ENCODE results near the gene PAFAH1B1.
"Not testable (repeated sequence)": the region's sequence is repeated elsewhere in the genome, so short reads cannot be mapped to it uniquely, and the experiment has no call there.

PAFAH1B1 gene

GRCh38 chr17:2592971-2593820 is at the start of gene PAFAH1B1:
PAFAH1B1 (plus strand) TSS chr17:2593654; CDS start chr17:2638289, 44,635 bp downstream.
- TF ChIP-seq, protein P1, sequence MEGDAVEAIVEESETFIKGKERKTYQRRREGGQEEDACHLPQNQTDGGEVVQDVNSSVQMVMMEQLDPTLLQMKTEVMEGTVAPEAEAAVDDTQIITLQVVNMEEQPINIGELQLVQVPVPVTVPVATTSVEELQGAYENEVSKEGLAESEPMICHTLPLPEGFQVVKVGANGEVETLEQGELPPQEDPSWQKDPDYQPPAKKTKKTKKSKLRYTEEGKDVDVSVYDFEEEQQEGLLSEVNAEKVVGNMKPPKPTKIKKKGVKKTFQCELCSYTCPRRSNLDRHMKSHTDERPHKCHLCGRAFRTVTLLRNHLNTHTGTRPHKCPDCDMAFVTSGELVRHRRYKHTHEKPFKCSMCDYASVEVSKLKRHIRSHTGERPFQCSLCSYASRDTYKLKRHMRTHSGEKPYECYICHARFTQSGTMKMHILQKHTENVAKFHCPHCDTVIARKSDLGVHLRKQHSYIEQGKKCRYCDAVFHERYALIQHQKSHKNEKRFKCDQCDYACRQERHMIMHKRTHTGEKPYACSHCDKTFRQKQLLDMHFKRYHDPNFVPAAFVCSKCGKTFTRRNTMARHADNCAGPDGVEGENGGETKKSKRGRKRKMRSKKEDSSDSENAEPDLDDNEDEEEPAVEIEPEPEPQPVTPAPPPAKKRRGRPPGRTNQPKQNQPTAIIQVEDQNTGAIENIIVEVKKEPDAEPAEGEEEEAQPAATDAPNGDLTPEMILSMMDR (conservative IDR thresholded peaks at IDR 0.05; ENCODE audit: control insufficient read depth, insufficient read depth, low read depth, low read length) = no peak
- H3K4me3 ChIP-seq (ENCODE audit: control insufficient read depth, low read depth, low read length) = peak within 1 kb of the TSS; percentile 94
- DNase-seq (ENCODE audit: low read depth) = peak; percentile 70

- DNase-seq (ENCODE audit: low read depth) = no peak
- no peak overlapping the region for H3K4me3 ChIP-seq (ENCODE audit: control insufficient read depth, low read depth, low read length)
- TF ChIP-seq, protein P1 (conservative IDR thresholded peaks at IDR 0.05; ENCODE audit: control insufficient read depth, insufficient read depth, low read depth, low read length) = no peak
Observed at GRCh38 chr17:2545393-2545792, 48.1 kb upstream of the PAFAH1B1 start.

- DNase-seq (ENCODE audit: low read depth) = peak; percentile 28
- no peak overlapping the region for H3K4me3 ChIP-seq (ENCODE audit: control insufficient read depth, low read depth, low read length)
- TF ChIP-seq, protein P1 (conservative IDR thresholded peaks at IDR 0.05; ENCODE audit: control insufficient read depth, insufficient read depth, low read depth, low read length) = no peak
Observed at GRCh38 chr17:2547176-2547575, 46.3 kb upstream of the PAFAH1B1 start.

DNA sequence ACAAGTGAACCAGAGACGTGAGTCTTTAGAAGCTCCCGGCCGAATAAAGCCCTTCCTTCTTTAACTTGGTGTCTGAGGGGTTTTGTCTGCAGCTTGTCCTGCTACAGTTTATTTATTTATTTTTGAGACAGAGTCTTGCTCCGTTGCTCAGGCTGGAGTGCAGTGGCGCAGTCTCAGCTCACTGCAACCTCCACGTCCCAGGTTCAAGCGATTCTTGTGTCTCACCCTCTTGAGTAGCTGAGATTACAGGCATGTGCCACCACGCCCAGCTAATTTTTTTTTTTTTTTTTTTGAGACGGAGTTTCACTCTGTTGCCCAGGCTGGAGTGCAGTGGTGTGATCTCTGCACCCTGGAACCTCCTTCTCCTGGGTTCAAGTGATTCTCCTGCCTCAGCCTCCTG is 45.4 kb upstream of the PAFAH1B1 start:
- H3K4me3 ChIP-seq (ENCODE audit: control insufficient read depth, low read depth, low read length); DNase-seq (ENCODE audit: low read depth): not testable (repeated sequence)

- TF ChIP-seq, protein P1 (conservative IDR thresholded peaks at IDR 0.05; ENCODE audit: control insufficient read depth, insufficient read depth, low read depth, low read length) = no peak
- H3K4me3 ChIP-seq (ENCODE audit: control insufficient read depth, low read depth, low read length) = no peak overlapping the region
- DNase-seq (ENCODE audit: low read depth) = no peak
Observed at GRCh38 chr17:2549392-2550211, 43.9 kb upstream of the PAFAH1B1 start.

DNA sequence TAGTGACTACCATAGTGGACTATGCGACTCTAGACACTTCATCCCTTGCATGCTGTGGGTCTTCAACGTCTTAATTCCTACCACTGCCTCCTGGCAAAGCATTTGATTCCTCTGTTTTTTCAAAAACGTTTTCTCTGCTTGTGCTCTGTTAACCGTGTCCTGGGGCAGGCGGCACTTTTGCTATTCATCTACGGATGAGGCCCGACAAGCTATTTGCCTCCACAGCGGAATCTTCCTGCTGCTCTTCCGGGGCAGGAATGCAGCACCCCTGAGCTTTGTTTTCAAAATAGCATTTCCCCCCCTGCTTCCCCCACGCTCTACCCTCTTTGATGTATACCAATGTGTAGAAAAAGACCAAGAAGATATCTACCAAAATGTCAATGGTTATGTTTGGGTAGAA is 42.0 kb upstream of the PAFAH1B1 start:
- H3K4me3 ChIP-seq (ENCODE audit: control insufficient read depth, low read depth, low read length) = no peak overlapping the region
- TF ChIP-seq, protein P1 (conservative IDR thresholded peaks at IDR 0.05; ENCODE audit: control insufficient read depth, insufficient read depth, low read depth, low read length) = no peak
- DNase-seq (ENCODE audit: low read depth) = no peak

DNA sequence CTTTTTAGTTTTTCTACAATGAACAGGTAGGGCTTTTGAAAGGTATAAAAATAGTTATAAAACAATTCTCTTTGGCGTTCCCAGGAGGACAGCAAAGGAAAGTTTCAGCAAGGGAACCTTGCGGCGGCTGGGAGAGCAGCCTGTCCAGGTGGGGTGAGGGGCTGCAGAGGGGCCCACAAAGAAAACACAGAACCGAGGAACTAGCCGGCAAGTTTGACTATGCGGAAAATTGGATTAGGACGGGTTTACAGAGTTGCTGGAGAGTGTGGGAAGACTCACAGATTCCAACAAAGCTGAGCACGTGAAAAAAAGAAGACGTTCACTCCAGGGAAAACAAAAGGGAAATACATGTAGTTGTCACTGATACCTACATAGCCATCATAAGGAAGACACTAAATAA is 41.5 kb upstream of the PAFAH1B1 start:
- TF ChIP-seq, protein P1 (conservative IDR thresholded peaks at IDR 0.05; ENCODE audit: control insufficient read depth, insufficient read depth, low read depth, low read length) = no peak
- no peak for DNase-seq (ENCODE audit: low read depth)
- H3K4me3 ChIP-seq (ENCODE audit: control insufficient read depth, low read depth, low read length) = no peak overlapping the region

Measured in fibroblast of mammary gland (primary cell).